Naive thymus-derived CD8-positive, alpha-beta T cell (primary cell): ENCODE measurements around the gene NUAK1. TPM values are rescaled to one million over a fixed set of nuclear protein-coding genes. Genes with fewer than 3 reads are reported as not detected.

Source experiments
- ATAC-seq, 2 donors: fragments of 150-1000 bp; cut with Tn5 transposase in 1 of 2; sonication (Bioruptor Pico), chemical (Tn5 transposase) in 1 of 2; 1 replicate in 1 of 2; 2 replicates in 1 of 2; pipeline ENCODE4 v1.10.0; 2021; ENCODE audit warnings: mild to moderate bottlenecking in 2 of 2, moderate library complexity in 2 of 2
- POLR2A ChIA-PET: fragments of 350-600 bp; sonication (Branson Sonifier 250); formaldehyde crosslinking; loops from one replicate; lab custom pipeline; 2021; ENCODE audit warnings: antibody characterized with exemption; lab: Charles Lee
- DNase-seq, 10 donors: peaks; one replicate each; pipeline versions ENCODE4 v3.0.0 to v3.0.0-alpha.2; 2020 to 2022
- H3K27ac Mint-ChIP-seq, 10 donors: one replicate each; pipeline ENCODE4 v1.8.0; 2020 to 2022; ENCODE audit warnings: mild to moderate bottlenecking in 10 of 10, mixed read lengths in 10 of 10, moderate library complexity in 4 of 10, inconsistent platforms in 1 of 10
- H3K27me3 Mint-ChIP-seq, 5 donors: one replicate each; pipeline ENCODE4 v1.8.0; 2021 to 2022; ENCODE audit warnings: mixed read lengths in 5 of 5
- H3K36me3 Mint-ChIP-seq, 3 donors: one replicate each; pipeline ENCODE4 v1.8.0; 2020 to 2022; ENCODE audit warnings: mixed read lengths in 3 of 3, mild to moderate bottlenecking in 2 of 3, inconsistent platforms in 1 of 3
- H3K4me1 Mint-ChIP-seq, 4 donors: one replicate each; pipeline ENCODE4 v1.8.0; 2021 to 2022; ENCODE audit warnings: mixed read lengths in 4 of 4
- H3K4me3 Mint-ChIP-seq, 10 donors: one replicate each; pipeline ENCODE4 v1.8.0; 2020 to 2022; ENCODE audit warnings: mild to moderate bottlenecking in 10 of 10, mixed read lengths in 10 of 10, moderate library complexity in 6 of 10, inconsistent platforms in 1 of 10
- H3K9me3 Mint-ChIP-seq, 9 donors: one replicate each; pipeline ENCODE4 v1.8.0; 2020 to 2022; ENCODE audit warnings: mixed read lengths in 9 of 9, mild to moderate bottlenecking in 3 of 9, inconsistent platforms in 1 of 9, moderate library complexity in 1 of 9
- polyA plus RNA-seq, 3 donors: library from polyadenylated mRNA; unstranded; fragments of 300-500 nt; fragmentation: Illumina TruSeq; gene quantifications; one replicate each; pipeline ENCODE4 v1.2.3, GENCODE V29; 2021
- total RNA-seq, 8 experiments: library from RNA in 2 of 8; stranded (reverse) in 2 of 8; gene quantifications; one replicate each; pipeline ENCODE4 v1.2.3 and lab custom pipeline; 2021 to 2026

Gene NUAK1
- total and polyA plus RNA-seq, 5 experiments from 2014 or later = 0.08 TPM; not detected in 4

- no peak for DNase-seq
- peak overlapping the region in 1 of 10 donors; percentile 37 for H3K27ac Mint-ChIP-seq
- ATAC-seq = no peak
- H3K36me3 Mint-ChIP-seq = no peaks in the 10 kb centered on the region
- no peaks in the 10 kb centered on the region for H3K9me3 Mint-ChIP-seq
- POLR2A ChIA-PET = no interaction called here
- H3K4me1 Mint-ChIP-seq = no peaks in the 10 kb centered on the region
- H3K27me3 Mint-ChIP-seq = peaks cover 0 to 16% (median 6%) of the 10 kb centered on the region in 5 donors
- no peak overlapping the region for H3K4me3 Mint-ChIP-seq
These were observed 47.9 kb downstream of the NUAK1 start for GRCh38 chr12:106090591-106091445.

- no peaks in the 10 kb centered on the region for H3K9me3 Mint-ChIP-seq
- H3K36me3 Mint-ChIP-seq = no peaks in the 10 kb centered on the region
- POLR2A ChIA-PET = no interaction called here
- no peak overlapping the region for H3K27ac Mint-ChIP-seq
- H3K4me3 Mint-ChIP-seq = no peak overlapping the region
- peaks cover 2 to 10% (median 4%) of the 10 kb centered on the region in 5 donors for H3K27me3 Mint-ChIP-seq
- H3K4me1 Mint-ChIP-seq = no peaks in the 10 kb centered on the region
- no peak for DNase-seq
- ATAC-seq = no peak
These were observed 48.8 kb downstream of the NUAK1 start for GRCh38 chr12:106089935-106090334.

GRCh38 chr12:106088811-106089485, 49.8 kb downstream of the NUAK1 start:
- Mint-ChIP-seq H3K4me3 (no peak overlapping the region), H3K27me3 (peaks cover 4 to 13% (median 10%) of the 10 kb centered on the region in 5 donors), H3K9me3 (no peaks in the 10 kb centered on the region), H3K27ac (no peak overlapping the region), H3K4me1 (no peaks in the 10 kb centered on the region), H3K36me3 (no peaks in the 10 kb centered on the region)
- POLR2A ChIA-PET = no interaction called here
- ATAC-seq = no peak
- DNase-seq = no peak

- Mint-ChIP-seq H3K27ac (no peak overlapping the region), H3K9me3 (no peaks in the 10 kb centered on the region), H3K36me3 (no peaks in the 10 kb centered on the region)
These were observed 50.4 kb downstream of the NUAK1 start for GRCh38 chr12:106088246-106088808.

GRCh38 chr12:106086696-106087095, 52.1 kb downstream of the NUAK1 start:
- Mint-ChIP-seq H3K27me3 (peaks cover 14 to 32% (median 19%) of the 10 kb centered on the region in 5 donors), H3K9me3 (no peaks in the 10 kb centered on the region), H3K27ac (no peak overlapping the region), H3K36me3 (no peaks in the 10 kb centered on the region), H3K4me1 (no peaks in the 10 kb centered on the region), H3K4me3 (no peak overlapping the region)
- DNase-seq = no peak
- ATAC-seq = no peak
- POLR2A ChIA-PET = no interaction called here

More at GRCh38 chr12:106088246-106088808, 50.4 kb downstream of the NUAK1 start:
- Mint-ChIP-seq H3K4me3 (no peak overlapping the region), H3K4me1 (no peaks in the 10 kb centered on the region), H3K27me3 (peaks cover 9 to 18% (median 12%) of the 10 kb centered on the region in 5 donors)
- ATAC-seq = no peak
- POLR2A ChIA-PET = no interaction called here
- no peak for DNase-seq

- Mint-ChIP-seq H3K4me1 (no peaks in the 10 kb centered on the region), H3K9me3 (no peaks in the 10 kb centered on the region), H3K4me3 (no peak overlapping the region), H3K27ac (no peak overlapping the region), H3K36me3 (no peaks in the 10 kb centered on the region), H3K27me3 (peaks cover 14 to 47% (median 23%) of the 10 kb centered on the region in 5 donors)
- ATAC-seq (no peak), DNase-seq (no peak)
- POLR2A ChIA-PET = no interaction called here
These were observed 53.5 kb downstream of the NUAK1 start for GRCh38 chr12:106085213-106085612.

- Mint-ChIP-seq H3K4me1 (no peaks in the 10 kb centered on the region), H3K27me3 (peaks cover 14 to 51% (median 24%) of the 10 kb centered on the region in 5 donors), H3K27ac (no peak overlapping the region), H3K4me3 (no peak overlapping the region), H3K36me3 (no peaks in the 10 kb centered on the region), H3K9me3 (no peaks in the 10 kb centered on the region)
- POLR2A ChIA-PET = no interaction called here
- ATAC-seq (no peak), DNase-seq (no peak)
These were observed 54.0 kb downstream of the NUAK1 start for GRCh38 chr12:106084759-106085158.

- H3K36me3 Mint-ChIP-seq = no peaks in the 10 kb centered on the region
These were observed 54.6 kb downstream of the NUAK1 start for GRCh38 chr12:106084014-106084671.

GRCh38 chr12:106082216-106083175, 56.3 kb downstream of the NUAK1 start:
- H3K9me3 Mint-ChIP-seq = no peaks in the 10 kb centered on the region
- ATAC-seq = no peak
- H3K27me3 Mint-ChIP-seq = peaks cover 15 to 67% (median 31%) of the 10 kb centered on the region in 5 donors
- no peak overlapping the region for H3K27ac Mint-ChIP-seq
- POLR2A ChIA-PET = no interaction called here
- no peaks in the 10 kb centered on the region for H3K4me1 Mint-ChIP-seq
- no peak for DNase-seq
- H3K4me3 Mint-ChIP-seq = no peak overlapping the region
- no peaks in the 10 kb centered on the region for H3K36me3 Mint-ChIP-seq

More at GRCh38 chr12:106084014-106084671, 54.6 kb downstream of the NUAK1 start:
- no peak for ATAC-seq
- peaks cover 16 to 57% (median 28%) of the 10 kb centered on the region in 5 donors for H3K27me3 Mint-ChIP-seq
- no peaks in the 10 kb centered on the region for H3K9me3 Mint-ChIP-seq
- DNase-seq = no peak
- H3K27ac Mint-ChIP-seq = no peak overlapping the region
- no peaks in the 10 kb centered on the region for H3K4me1 Mint-ChIP-seq
- POLR2A ChIA-PET = no interaction called here
- H3K4me3 Mint-ChIP-seq = no peak overlapping the region

- Mint-ChIP-seq H3K4me1 (no peaks in the 10 kb centered on the region), H3K36me3 (no peaks in the 10 kb centered on the region), H3K27ac (no peak overlapping the region), H3K27me3 (peaks cover 17 to 74% (median 36%) of the 10 kb centered on the region in 5 donors), H3K9me3 (no peaks in the 10 kb centered on the region), H3K4me3 (no peak overlapping the region)
- POLR2A ChIA-PET = no interaction called here
- ATAC-seq (no peak), DNase-seq (no peak)
These were observed 57.1 kb downstream of the NUAK1 start for GRCh38 chr12:106081606-106082005.

GRCh38 chr12:106080791-106081170, 58.0 kb downstream of the NUAK1 start:
- no peak for ATAC-seq
- POLR2A ChIA-PET = no interaction called here
- Mint-ChIP-seq H3K36me3 (no peaks in the 10 kb centered on the region), H3K9me3 (no peaks in the 10 kb centered on the region), H3K4me1 (no peaks in the 10 kb centered on the region), H3K27ac (no peak overlapping the region), H3K4me3 (no peak overlapping the region), H3K27me3 (peaks cover 19 to 74% (median 37%) of the 10 kb centered on the region in 5 donors)
- no peak for DNase-seq
